ENCODE results near the gene FAM107B.

DNA sequence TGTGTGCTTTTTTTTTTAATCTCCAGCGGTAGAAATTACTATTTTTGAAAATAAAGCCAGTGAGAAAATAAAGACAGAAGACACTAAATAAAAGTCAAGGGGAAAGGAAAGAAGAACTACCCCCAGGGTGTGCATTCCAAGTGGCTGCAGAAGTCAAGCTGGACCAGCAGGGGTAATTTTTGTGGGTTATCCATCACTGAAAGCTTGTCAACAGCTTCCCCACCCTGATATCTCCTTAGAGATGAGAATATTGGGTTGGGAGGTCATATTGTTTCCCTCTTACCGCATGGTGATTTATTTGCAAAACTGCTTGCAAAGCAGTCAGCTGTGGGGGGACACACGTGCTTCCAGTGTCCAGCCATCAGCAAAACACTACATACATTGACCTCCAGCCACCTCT, 46.4 kb downstream of the FAM107B start:
- TF ChIP-seq, protein P1, sequence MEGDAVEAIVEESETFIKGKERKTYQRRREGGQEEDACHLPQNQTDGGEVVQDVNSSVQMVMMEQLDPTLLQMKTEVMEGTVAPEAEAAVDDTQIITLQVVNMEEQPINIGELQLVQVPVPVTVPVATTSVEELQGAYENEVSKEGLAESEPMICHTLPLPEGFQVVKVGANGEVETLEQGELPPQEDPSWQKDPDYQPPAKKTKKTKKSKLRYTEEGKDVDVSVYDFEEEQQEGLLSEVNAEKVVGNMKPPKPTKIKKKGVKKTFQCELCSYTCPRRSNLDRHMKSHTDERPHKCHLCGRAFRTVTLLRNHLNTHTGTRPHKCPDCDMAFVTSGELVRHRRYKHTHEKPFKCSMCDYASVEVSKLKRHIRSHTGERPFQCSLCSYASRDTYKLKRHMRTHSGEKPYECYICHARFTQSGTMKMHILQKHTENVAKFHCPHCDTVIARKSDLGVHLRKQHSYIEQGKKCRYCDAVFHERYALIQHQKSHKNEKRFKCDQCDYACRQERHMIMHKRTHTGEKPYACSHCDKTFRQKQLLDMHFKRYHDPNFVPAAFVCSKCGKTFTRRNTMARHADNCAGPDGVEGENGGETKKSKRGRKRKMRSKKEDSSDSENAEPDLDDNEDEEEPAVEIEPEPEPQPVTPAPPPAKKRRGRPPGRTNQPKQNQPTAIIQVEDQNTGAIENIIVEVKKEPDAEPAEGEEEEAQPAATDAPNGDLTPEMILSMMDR (IDR thresholded peaks at IDR 0.05 in 2 of 3, conservative IDR thresholded peaks at IDR 0.05 in 1 of 3; ENCODE audit: borderline replicate concordance in 1 of 3, insufficient read depth in 1 of 3, low read depth in 2 of 3, low read length in 2 of 3), result no peak
- no peak for TF ChIP-seq EZH2 (IDR thresholded peaks at IDR 0.05)
- TF ChIP-seq, protein P2, sequence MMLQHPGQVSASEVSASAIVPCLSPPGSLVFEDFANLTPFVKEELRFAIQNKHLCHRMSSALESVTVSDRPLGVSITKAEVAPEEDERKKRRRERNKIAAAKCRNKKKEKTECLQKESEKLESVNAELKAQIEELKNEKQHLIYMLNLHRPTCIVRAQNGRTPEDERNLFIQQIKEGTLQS (IDR thresholded peaks at IDR 0.05), result no peak
